Stomach (tissue), 4 donors: Measurements from ENCODE around the gene CSNK2B.

Experiments used
- POLR2A ChIP-seq, 4 donors: fragments of 450-650 bp; IDR thresholded peaks; one replicate each; pipeline ENCODE4 v1.6.1; 2016; ENCODE audit warnings: antibody characterized with exemption in 4 of 4, control low read depth in 2 of 4, mild to moderate bottlenecking in 1 of 4, moderate library complexity in 1 of 4
- POLR2AphosphoS5 ChIP-seq, 3 donors: sonication (generic); formaldehyde crosslinking; IDR thresholded peaks; one replicate each; pipeline ENCODE4 v1.6.1; 2016; ENCODE audit warnings: antibody characterized with exemption in 3 of 3
- TF ChIP-seq, protein P1 (sequence below), 7 experiments: fragments of 450-650 bp in 4 of 7; fragments of 200-600 bp in 3 of 7; sonication (generic) in 3 of 7; IDR thresholded peaks; one replicate each; pipeline ENCODE4 v1.5.1; 2016 to 2019; ENCODE audit warnings: antibody characterized with exemption in 7 of 7, control low read depth in 2 of 7, mild to moderate bottlenecking in 1 of 7

DNA sequence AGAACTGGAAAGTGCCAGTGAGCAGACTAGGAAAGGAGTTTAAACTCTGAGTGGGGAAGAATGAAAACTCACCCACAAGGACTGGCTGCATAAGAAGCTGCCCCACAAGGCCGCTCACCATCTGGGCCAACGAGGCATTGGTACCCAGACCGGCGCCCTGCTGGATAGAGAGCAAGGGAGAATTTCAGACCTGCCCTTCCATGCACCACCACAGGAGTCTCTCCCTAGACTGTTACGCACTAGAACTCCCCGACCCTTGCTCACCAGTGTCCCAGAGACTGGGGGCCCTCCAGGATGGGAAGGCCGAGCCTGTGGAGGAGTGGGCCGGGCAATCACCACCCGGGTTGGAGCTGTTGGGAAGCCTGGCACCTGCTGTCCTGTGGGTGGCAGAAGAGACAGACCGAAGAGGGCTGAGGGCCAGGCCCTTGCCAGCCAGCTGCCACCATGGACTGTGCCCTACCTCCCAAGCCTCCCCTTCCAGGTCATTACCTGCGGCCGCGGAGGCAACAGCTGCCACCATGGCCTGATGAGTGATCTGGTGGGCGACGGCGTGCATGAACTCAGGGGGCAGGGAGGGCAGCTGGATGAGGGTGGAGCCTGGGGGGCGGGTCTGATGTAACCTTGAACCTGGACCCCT is 21.9 kb upstream of the CSNK2B start:
- TF ChIP-seq, protein P1, sequence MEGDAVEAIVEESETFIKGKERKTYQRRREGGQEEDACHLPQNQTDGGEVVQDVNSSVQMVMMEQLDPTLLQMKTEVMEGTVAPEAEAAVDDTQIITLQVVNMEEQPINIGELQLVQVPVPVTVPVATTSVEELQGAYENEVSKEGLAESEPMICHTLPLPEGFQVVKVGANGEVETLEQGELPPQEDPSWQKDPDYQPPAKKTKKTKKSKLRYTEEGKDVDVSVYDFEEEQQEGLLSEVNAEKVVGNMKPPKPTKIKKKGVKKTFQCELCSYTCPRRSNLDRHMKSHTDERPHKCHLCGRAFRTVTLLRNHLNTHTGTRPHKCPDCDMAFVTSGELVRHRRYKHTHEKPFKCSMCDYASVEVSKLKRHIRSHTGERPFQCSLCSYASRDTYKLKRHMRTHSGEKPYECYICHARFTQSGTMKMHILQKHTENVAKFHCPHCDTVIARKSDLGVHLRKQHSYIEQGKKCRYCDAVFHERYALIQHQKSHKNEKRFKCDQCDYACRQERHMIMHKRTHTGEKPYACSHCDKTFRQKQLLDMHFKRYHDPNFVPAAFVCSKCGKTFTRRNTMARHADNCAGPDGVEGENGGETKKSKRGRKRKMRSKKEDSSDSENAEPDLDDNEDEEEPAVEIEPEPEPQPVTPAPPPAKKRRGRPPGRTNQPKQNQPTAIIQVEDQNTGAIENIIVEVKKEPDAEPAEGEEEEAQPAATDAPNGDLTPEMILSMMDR (IDR thresholded peaks at IDR 0.05) = no peak
- TF ChIP-seq POLR2A (IDR thresholded peaks at IDR 0.05) (no peak), POLR2AphosphoS5 (IDR thresholded peaks at IDR 0.05) (no peak)
